NCI-H748 treated with DMSO at 0.1 percent for 48 hours (cell line): ENCODE measurements around the gene DMRTB1.

ENCODE experiments used
- DNase-seq: peaks from one replicate; lab custom pipeline; 2025; lab: John Stamatoyannopoulos, UW

The DMRTB1 gene

DNA sequence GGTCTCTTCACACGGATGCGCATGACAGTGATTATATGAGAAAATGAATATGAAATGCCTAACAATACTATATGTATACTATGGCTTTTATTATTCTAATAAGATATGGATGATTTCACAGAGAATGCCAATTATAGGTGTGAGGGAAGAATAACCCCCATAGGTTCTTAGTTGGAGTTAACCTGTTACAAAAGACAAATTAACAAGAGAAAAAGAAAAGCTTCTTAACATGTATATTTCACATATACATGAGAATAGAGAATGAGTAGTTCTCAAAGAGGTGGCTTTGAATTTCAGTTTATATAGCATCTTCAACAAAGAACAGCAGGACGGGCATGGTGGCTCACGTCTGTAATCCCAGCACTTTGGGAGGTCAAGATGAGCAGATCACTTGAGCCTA lies 24.0 kb upstream of the DMRTB1 start:
- no peak for DNase-seq

DNA sequence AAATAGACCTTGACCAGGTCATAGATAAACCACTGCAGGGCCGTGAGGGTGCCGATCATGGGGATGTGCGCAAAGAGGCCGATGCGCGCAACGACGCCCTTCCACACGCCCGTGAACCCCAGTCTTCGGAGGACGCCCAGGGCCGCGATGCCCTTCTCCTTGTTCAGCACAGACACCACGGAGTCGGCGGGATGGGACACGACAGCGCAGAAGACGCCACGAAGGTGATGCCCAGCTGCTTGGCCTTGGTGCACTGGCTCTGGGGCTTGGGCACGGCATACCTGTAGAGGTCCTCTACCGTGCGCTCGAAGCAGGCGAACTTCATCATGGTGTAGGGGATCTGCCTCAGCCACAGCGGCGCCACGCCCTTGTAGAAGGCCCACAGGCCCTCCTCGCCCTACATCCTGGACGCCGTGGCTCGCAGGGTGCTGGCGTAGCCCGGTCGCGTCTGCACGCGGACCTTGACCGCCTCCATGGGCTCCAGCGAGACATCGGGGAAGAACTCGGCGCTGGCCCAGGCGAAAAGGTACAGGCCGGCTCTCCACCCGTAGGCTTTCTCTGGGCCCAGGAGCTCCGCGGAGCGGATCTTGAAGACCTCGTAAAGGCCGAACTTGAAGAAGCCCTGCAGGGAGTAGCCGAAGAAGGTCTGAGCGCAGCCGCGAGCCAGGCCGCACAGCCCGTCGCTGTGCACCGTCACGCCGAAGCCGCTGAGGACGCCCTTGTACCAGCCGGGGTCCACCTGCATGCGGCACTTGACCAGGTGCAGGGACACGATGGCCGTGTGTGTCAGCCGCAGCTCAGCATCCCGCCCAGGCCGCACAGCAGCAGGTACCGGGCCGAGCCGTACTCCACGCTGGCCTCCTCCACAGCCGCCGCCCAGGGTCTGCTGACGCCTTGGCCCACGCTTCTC lies 20.5 kb upstream of the DMRTB1 start:
- DNase-seq: no peak

DNA sequence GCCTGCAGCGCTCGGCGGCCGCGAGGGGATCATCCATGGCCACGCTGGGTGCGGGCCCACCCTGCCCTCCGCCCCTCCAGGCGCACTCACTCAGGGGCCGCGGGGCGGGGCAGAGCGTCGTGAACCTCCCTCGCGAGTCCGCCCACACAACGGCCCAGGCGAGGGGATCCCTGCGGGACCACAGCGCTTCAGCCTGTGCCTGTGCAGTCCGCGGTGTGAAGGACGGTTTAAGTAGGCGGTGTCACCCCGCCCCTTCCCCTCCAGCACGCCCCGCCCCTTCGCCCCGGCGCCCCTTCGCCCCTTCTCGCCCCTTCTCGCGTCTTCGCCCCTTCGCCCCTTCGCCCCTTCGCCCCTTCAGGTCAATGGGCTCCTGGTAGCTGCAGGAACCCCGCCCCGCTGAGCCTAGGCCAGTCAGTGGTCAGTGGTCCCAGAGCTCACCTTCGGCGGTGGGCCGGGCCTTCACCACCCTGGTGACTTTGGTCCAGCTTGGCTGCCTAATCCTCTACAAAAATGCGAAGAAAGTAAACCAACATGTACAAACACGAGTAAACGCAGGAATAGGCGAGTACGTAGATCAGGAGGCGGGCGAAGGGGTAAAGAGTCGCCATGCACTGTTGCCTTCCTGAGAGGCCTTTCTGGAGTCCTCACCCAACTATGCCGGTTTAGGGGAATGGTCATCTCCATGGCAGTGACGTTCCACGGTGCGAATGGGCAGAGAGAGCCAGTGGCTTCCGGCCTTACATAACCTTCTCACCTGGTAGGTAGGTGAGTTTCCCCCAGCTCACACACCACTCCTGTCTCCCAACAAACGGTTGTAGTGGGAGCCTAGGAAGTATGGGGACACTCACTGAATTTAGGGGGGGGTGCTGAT lies 19.6 kb upstream of the DMRTB1 start:
- no peak for DNase-seq

DNA sequence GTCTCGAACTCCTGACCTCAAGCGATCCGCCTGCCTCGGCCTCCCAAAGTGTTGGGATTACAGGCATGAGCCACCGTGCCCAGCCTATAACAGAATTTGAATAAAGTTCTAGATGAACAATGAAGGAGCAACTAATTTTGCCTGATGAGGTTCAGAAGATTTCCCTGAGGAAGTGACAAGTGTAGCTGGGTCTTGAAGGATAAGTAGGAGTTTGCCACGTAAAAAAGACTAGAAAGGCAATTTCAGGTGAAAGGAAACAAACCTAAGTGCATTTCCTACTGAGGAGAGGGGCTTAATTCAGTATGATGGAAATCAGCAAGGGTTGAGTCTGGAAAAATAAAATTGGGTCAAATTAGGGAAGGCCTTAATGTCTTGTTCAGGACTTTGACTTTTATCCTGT lies 18.6 kb upstream of the DMRTB1 start:
- no peak for DNase-seq

GRCh38 chr1:53442299-53442698 lies 16.9 kb upstream of the DMRTB1 start:
- no peak for DNase-seq

DNA sequence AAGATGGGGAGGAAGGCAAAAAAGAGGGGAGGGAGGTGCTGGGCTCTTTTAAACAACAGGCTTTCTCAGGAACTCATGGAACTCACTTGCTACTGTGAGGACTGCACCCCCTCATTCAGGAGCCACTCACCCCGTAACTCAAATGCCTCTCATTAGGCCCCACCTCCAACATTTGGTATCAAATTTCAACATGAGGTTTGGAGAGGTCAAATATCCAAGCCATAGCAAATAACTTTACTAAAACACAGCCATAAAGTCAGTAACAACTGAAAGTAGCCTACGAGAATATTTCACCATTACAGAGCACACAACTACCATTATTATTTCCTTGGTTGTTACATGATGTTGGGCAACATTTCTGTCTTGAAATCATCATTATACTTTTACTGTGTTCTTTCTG lies 13.1 kb upstream of the DMRTB1 start:
- no peak for DNase-seq

- DNase-seq: no peak
Measured at GRCh38 chr1:53447413-53447812, 11.8 kb upstream of the DMRTB1 start.

DNA sequence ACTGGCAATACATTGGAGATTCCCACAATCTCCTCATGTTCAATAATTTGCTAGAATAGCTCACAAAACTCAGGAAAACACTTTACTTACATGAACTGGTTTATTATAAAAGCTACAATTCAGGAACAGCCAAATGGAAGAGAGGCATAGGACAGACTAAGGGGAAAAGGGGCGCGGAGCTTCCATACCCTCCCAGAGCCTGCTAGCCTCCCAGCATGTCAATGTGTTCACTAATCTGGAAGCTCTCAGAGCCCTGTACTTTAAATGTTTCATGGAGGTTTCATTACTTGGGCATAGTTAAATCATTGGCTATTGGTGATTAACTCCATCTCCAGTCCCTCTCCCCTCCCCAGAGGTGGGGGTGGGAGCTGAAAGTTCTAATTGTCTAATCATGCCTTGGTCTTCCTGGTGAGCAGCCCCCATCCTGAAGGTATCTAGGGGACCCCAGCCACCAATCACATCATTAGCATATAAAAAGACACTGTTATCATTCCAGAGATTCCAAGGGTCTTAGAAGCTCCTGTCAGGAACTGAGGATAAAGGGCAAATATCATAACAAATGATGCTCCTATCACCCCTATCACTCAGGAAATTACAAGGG lies 10.9 kb upstream of the DMRTB1 start:
- DNase-seq: no peak

GRCh38 chr1:53449021-53449420 lies 10.2 kb upstream of the DMRTB1 start:
- no peak for DNase-seq

GRCh38 chr1:53449693-53450092 lies 9.5 kb upstream of the DMRTB1 start:
- DNase-seq: no peak

- no peak for DNase-seq
Measured at GRCh38 chr1:53450225-53450624, 9.0 kb upstream of the DMRTB1 start.

GRCh38 chr1:53454019-53454418 lies 5.2 kb upstream of the DMRTB1 start:
- DNase-seq: no peak

- no peak for DNase-seq
Measured at GRCh38 chr1:53455364-53455991, 3.7 kb upstream of the DMRTB1 start.

DNA sequence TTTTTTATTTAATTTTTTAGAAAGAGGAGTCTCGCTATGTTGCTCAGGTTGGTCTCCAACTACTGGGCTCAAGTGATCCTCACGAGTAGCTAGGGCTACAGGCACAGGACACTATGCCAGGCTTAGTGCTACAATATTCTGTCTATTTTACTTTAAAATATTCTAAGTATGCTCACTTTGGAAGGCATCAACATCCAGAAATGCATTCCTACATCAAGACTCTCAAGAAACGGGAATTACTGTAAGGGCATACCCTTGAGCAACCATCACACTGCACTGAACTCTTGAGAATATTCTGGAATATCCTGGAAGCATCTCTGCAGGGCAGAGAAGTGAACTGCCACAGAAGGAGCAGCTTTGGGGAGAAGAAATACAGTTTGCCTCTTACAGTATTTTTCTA lies 565 bp upstream of the DMRTB1 start:
- DNase-seq: no peak

DNA sequence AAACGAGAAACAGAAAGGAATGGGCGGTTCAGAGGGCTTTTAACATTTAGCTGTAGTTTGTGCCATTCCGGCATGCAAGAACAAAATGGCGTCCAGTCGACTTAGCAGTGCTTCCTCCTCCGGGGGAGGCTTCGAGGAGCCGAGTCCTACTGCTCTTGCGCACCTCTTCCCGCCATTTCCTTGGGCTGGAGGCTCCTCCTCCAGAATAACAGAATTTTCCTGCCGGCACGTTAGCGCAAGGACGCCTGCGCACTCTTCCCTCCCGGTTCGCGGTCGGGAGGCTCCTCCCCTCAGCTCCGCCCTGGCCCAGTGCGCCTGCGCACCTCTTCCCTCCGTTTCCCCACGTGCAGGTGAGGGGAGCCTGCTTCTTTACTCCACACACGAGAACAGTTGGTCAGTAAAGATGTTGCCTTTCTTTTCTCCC lies 1.0 kb downstream of the DMRTB1 start:
- DNase-seq: no peak

- no peak for DNase-seq
Measured at GRCh38 chr1:53460666-53461322, 1.6 kb downstream of the DMRTB1 start.

- no peak for DNase-seq
Measured at GRCh38 chr1:53461323-53462044, 2.3 kb downstream of the DMRTB1 start.

GRCh38 chr1:53462193-53462592 lies 3.0 kb downstream of the DMRTB1 start:
- DNase-seq: no peak

DNA sequence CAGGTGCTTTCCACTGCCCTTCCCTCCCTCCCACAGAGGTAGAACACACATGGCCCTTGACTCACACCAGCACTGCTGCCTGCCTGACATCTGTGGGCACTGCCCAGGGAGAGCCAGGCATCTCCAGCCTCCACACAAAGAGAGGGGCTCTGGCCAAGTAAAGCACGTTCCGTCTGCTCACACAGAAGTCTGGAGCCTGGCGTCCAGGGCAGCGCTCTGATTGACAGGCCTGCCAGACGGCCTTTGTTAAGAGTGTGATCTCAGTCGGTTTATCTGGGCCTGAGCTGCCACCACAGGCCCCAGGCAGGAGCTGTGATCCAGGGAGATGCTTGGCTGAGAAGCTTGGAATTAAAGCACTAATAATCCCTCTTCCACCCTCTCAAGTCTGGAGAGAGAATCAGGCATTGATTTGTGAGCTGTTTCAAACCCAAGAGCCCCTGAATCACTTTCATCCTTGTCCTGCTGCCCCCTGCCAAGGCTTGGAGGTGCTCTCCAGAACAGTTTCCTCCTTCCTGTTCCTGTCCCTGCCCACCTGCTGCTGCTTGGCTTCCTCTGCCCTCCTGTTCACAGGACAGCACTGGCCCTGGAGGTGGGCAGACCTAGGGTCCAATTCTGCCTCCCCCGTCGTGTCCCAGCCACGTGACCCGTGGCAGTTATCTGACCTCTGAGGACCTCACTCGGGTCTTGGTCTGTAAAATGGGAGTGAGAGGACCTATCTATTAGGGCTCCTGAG lies 3.7 kb downstream of the DMRTB1 start:
- no peak for DNase-seq
